ENCODE data around the gene CCDC180.
"Not testable (repeated sequence)": the region's sequence is repeated elsewhere in the genome, so short reads cannot be mapped to it uniquely, and the experiment has no call there.

CCDC180 gene

GRCh38 chr9:97311798-97312500, 4.5 kb downstream of the CCDC180 start:
- DNase-seq (ENCODE audit: low spot score), result no peak

GRCh38 chr9:97312556-97312955, 5.1 kb downstream of the CCDC180 start:
- DNase-seq (ENCODE audit: low spot score), result no peak

GRCh38 chr9:97313243-97313642, 5.8 kb downstream of the CCDC180 start:
- no peak for DNase-seq (ENCODE audit: low spot score)

- no peak for DNase-seq (ENCODE audit: low spot score)
Measured at GRCh38 chr9:97313746-97314145, 6.3 kb downstream of the CCDC180 start.

GRCh38 chr9:97314503-97314902, 7.0 kb downstream of the CCDC180 start:
- DNase-seq (ENCODE audit: low spot score), result no peak

- DNase-seq (ENCODE audit: low spot score), result no peak
Measured at GRCh38 chr9:97315550-97315949, 8.1 kb downstream of the CCDC180 start.

GRCh38 chr9:97316904-97317303, 9.4 kb downstream of the CCDC180 start:
- DNase-seq (ENCODE audit: low spot score), result no peak

GRCh38 chr9:97318433-97318832, 11.0 kb downstream of the CCDC180 start:
- no peak for DNase-seq (ENCODE audit: low spot score)

- no peak for DNase-seq (ENCODE audit: low spot score)
Measured at GRCh38 chr9:97319395-97319794, 11.9 kb downstream of the CCDC180 start.

- no peak for DNase-seq (ENCODE audit: low spot score)
Measured at GRCh38 chr9:97320080-97320642, 12.7 kb downstream of the CCDC180 start.

GRCh38 chr9:97321251-97321650, 13.8 kb downstream of the CCDC180 start:
- no peak for DNase-seq (ENCODE audit: low spot score)

- no peak for DNase-seq (ENCODE audit: low spot score)
Measured at GRCh38 chr9:97321691-97322090, 14.2 kb downstream of the CCDC180 start.

GRCh38 chr9:97322105-97322504, 14.6 kb downstream of the CCDC180 start:
- DNase-seq (ENCODE audit: low spot score), result no peak

- DNase-seq (ENCODE audit: low spot score), result no peak
Measured at GRCh38 chr9:97324954-97325353, 17.5 kb downstream of the CCDC180 start.

GRCh38 chr9:97327562-97327961, 20.1 kb downstream of the CCDC180 start:
- no peak for DNase-seq (ENCODE audit: low spot score)

- DNase-seq (ENCODE audit: low spot score), result no peak
Measured at GRCh38 chr9:97332993-97333392, 25.5 kb downstream of the CCDC180 start.

GRCh38 chr9:97335622-97336021, 28.2 kb downstream of the CCDC180 start:
- DNase-seq (ENCODE audit: low spot score), result not testable (repeated sequence)

- no peak for DNase-seq (ENCODE audit: low spot score)
Measured at GRCh38 chr9:97348871-97349270, 41.4 kb downstream of the CCDC180 start.

GRCh38 chr9:97349400-97349799, 41.9 kb downstream of the CCDC180 start:
- DNase-seq (ENCODE audit: low spot score), result no peak

GRCh38 chr9:97354637-97355036, 47.2 kb downstream of the CCDC180 start:
- DNase-seq (ENCODE audit: low spot score), result no peak

- no peak for DNase-seq (ENCODE audit: low spot score)
Measured at GRCh38 chr9:97357056-97357455, 49.6 kb downstream of the CCDC180 start.

All from HuH-7 (cell line).